MG63 (cell line): ENCODE data around the gene ACE. TPM values are rescaled to one million over a fixed set of nuclear protein-coding genes. Genes with fewer than 3 reads are reported as not detected.

ENCODE experiments used
- DNase-seq: peaks from one replicate; pipeline ENCODE4 v3.0.0-alpha.2; 2020
- H3K27me3 ChIP-seq: fragments of 250-450 bp; sonication (Bioruptor Pico); 2 replicates; pipeline ENCODE4 v1.5.1; 2020; ENCODE audit warnings: mild to moderate bottlenecking, moderate library complexity
- H3K36me3 ChIP-seq: fragments of 250-450 bp; sonication (Bioruptor Pico); 2 replicates; pipeline ENCODE4 v1.5.1; 2020; ENCODE audit warnings: mild to moderate bottlenecking, moderate library complexity
- H3K4me3 ChIP-seq: fragments of 250-450 bp; sonication (Bioruptor Pico); 2 replicates; pipeline ENCODE4 v1.5.1; 2020; ENCODE audit warnings: mild to moderate bottlenecking, moderate library complexity
- H3K9me3 ChIP-seq: fragments of 250-450 bp; sonication (Bioruptor Pico); 2 replicates; pipeline ENCODE4 v1.5.1; 2020; ENCODE audit warnings: mild to moderate bottlenecking, moderate library complexity
- total RNA-seq: library from RNA; depleted of rRNA; stranded (reverse); fragments of >200 nt; shearing (Covaris generic); gene quantifications from 2 replicates; pipeline ENCODE4 v1.2.3, GENCODE V29; 2014; ENCODE audit warnings: low replicate concordance

The ACE gene
- total RNA-seq, 1 experiment from 2014 or later, result 0.40 TPM

- H3K4me3 ChIP-seq, result no peak overlapping the region
- peaks cover 17% of the 10 kb centered on the region for H3K36me3 ChIP-seq
- DNase-seq, result no peak
- H3K27me3 ChIP-seq, result no peaks in the 10 kb centered on the region
- H3K9me3 ChIP-seq, result no peaks in the 10 kb centered on the region
Measured at GRCh38 chr17:63440770-63441335, 36.0 kb upstream of the ACE start.

- no peaks in the 10 kb centered on the region for H3K27me3 ChIP-seq
- no peak overlapping the region for H3K4me3 ChIP-seq
- no peak for DNase-seq
- peaks cover 10% of the 10 kb centered on the region for H3K36me3 ChIP-seq
- no peaks in the 10 kb centered on the region for H3K9me3 ChIP-seq
Measured at GRCh38 chr17:63441654-63442053, 35.2 kb upstream of the ACE start.

- no peak overlapping the region for H3K4me3 ChIP-seq
- DNase-seq, result no peak
- peaks cover 6% of the 10 kb centered on the region for H3K36me3 ChIP-seq
- no peaks in the 10 kb centered on the region for H3K27me3 ChIP-seq
- H3K9me3 ChIP-seq, result no peaks in the 10 kb centered on the region
Measured at GRCh38 chr17:63442074-63442473, 34.8 kb upstream of the ACE start.

DNA sequence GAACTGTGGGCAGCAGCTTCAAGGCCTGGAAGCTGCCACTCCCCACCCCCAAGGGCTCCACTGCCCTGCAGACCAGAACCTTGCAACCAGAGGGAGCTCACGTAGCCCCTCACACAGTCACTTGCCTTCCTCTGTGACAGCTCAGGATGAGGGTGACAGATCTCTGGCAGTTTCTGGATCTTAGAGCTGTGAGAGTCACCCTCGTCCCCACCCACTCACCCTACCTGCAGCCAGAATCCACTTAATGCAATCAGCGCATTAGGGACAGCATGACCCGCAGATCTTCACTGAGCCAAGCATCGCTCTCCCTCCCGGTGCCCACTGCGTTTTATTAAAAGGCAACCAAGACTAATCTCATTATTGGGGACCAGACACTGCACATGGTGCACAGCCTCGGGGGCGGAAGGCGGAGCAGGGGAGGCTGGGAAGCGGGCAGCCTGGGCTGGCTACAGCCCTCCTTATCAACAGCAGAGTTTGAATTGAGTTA lies 34.3 kb upstream of the ACE start:
- H3K9me3 ChIP-seq, result no peaks in the 10 kb centered on the region
- no peak for DNase-seq
- H3K27me3 ChIP-seq, result no peaks in the 10 kb centered on the region

DNA sequence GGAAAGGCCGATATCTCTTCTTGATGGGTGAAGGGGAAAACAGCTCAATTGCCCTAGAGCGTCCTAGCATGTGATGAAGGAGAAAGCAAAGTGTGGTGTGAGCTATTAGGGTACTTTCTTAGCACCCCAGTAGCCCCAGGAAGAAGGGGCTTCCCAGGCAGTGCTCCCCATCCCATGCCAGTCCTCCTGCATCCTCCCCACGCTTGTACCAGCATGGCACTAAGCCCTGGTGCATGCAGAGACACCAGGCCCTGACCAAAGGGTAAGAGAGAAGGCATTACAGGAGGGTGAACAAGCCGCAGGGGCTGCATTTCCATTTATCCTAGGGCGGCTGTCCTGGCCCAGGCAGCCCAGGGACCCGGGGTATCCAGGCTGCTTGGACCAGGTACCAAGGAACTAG lies 33.8 kb upstream of the ACE start:
- H3K4me3 ChIP-seq, result no peak overlapping the region
- no peaks in the 10 kb centered on the region for H3K9me3 ChIP-seq
- no peaks in the 10 kb centered on the region for H3K27me3 ChIP-seq
- peaks cover 5% of the 10 kb centered on the region; the same call in 1 of the 2 replicates for H3K36me3 ChIP-seq
- no peak for DNase-seq

More for the DNA sequence above, 34.3 kb upstream of the ACE start:
- H3K36me3 ChIP-seq, result peaks cover 5% of the 10 kb centered on the region; the same call in 1 of the 2 replicates
- no peak overlapping the region for H3K4me3 ChIP-seq

DNA sequence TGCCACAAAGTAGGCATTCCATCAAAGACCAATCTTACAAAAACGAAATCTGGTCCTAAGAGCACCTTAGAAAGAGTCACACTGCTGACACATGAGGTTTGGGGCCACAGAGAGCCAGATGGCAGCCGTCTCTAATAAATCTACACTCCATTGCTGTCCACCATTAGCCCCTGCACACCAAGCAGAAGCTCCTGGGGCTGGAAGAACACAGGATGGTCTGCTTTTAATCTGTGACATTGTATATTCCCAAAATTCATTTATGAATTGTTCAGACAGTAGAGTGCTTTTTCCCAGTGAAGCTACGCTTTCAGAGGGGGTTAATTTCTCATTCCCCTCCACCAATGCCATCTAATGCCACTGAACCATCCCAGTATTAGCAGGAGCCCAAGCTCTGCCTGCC lies 32.4 kb upstream of the ACE start:
- DNase-seq, result no peak
- H3K27me3 ChIP-seq, result no peaks in the 10 kb centered on the region
- H3K36me3 ChIP-seq, result peaks cover 5% of the 10 kb centered on the region; the same call in 1 of the 2 replicates
- no peak overlapping the region; the same call in 1 of the 2 replicates for H3K4me3 ChIP-seq
- no peaks in the 10 kb centered on the region for H3K9me3 ChIP-seq

DNA sequence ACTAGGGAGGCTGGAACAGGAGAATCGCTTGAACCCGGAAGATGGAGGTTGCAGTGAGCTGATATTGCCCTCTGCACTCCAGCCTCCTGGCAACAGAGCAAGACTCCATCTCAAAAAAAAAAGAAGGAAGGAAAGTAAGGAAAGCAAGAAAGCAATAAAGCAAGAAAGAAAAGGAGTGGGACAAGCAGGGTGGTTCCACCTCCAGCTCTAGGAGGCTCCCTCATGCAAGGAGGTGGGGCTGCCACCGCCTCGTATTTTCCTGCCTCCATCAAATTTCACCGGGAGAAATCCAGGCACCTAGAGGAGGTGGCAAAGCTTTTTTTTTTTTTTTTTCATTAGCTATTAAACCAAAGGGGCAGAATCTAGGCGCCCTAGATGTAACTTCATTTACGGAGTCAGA lies 31.8 kb upstream of the ACE start:
- H3K36me3 ChIP-seq, result peaks cover 5% of the 10 kb centered on the region; the same call in 1 of the 2 replicates
- H3K9me3 ChIP-seq, result no peaks in the 10 kb centered on the region
- H3K27me3 ChIP-seq, result no peaks in the 10 kb centered on the region
- H3K4me3 ChIP-seq, result peak overlapping the region; percentile 65
- DNase-seq, result no peak

GRCh38 chr17:63445571-63445953 lies 31.3 kb upstream of the ACE start:
- no peaks in the 10 kb centered on the region for H3K27me3 ChIP-seq
- DNase-seq, result peak; percentile 54

GRCh38 chr17:63445954-63446752 lies 30.7 kb upstream of the ACE start, which contains the start of gene CYB561:
TSS of gene CYB561 (minus strand) at chr17:63446306. CDS start at chr17:63437547, 8,759 bp downstream.
- H3K4me3 ChIP-seq, result peak within 1 kb of the TSS; percentile 65
- H3K27me3 ChIP-seq, result no peaks in the 10 kb centered on the region
- H3K9me3 ChIP-seq, result no peaks in the 10 kb centered on the region
- peak; percentile 87 for DNase-seq
- peaks cover 5% of the 10 kb centered on the region; the same call in 1 of the 2 replicates for H3K36me3 ChIP-seq

More at GRCh38 chr17:63445571-63445953, 31.3 kb upstream of the ACE start:
- H3K9me3 ChIP-seq, result no peaks in the 10 kb centered on the region
- H3K4me3 ChIP-seq, result peak overlapping the region; percentile 65
- H3K36me3 ChIP-seq, result peaks cover 5% of the 10 kb centered on the region; the same call in 1 of the 2 replicates

DNA sequence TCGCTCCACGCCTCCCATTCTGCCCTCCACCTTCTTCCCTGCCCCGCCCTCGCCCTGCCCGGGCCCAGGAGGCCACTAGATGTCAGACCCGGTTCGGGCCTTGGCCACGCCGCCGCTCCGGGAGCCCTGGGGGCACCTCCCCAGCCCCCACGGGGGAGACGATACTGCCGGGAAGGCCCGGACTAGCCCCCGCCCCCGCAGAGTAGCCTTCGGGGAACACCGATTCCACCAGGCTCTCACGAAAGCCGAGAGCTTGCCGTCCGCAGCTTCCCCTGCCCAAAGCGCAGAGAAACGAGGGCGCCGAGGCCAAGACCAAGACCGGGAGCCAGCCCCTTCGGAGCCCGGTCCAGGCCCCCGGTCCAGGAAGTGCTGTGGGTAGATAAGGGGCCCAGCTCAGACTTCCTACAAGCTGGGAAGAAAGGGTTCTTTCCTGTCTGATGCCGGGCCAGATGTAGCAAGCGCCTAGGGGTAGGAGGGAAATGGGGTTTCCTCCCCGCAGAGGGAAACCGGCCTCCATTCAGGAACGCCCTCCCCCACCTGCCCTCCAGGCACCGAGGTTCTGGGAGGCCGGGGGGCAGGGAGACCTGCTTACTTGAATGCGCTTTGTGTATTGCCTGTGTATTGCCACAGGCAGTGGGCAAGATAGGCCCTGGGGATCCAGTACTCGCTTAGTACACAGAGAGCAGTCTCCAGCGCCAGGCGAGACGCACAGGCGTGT lies 29.9 kb upstream of the ACE start:
- peak; percentile 88 for DNase-seq
- no peaks in the 10 kb centered on the region for H3K27me3 ChIP-seq
- H3K36me3 ChIP-seq, result peaks cover 5% of the 10 kb centered on the region; the same call in 1 of the 2 replicates
- peak overlapping the region; percentile 65 for H3K4me3 ChIP-seq
- no peaks in the 10 kb centered on the region for H3K9me3 ChIP-seq

DNA sequence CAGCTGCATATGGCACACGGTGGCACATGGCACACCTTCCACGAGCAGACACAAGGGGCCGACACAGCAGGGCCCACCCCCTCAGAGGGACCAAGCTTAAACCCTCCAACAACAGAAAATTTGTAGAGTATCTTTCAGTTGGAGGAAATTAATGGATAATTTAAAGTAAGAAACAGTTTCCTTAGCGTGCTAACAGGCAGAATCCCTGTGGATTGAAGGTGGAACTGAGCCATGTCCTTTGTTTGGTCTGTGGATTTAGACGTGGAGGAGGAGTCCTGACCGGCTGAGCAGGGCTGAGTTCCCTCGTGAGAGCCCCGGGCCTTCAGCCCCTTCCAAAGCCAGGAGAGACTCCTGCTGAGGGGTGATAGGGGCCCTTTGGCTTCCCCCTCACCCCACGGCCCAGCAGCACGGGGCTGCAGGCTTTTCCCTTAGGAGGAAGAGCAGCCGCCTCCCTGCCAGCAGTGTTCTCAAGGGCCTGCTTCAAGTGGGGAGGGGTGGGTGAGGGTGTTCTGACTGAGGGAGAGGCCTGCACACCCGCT lies 29.3 kb upstream of the ACE start:
- peak overlapping the region; percentile 65 for H3K4me3 ChIP-seq
- peak; percentile 35 for DNase-seq
- no peaks in the 10 kb centered on the region for H3K27me3 ChIP-seq
- peaks cover 5% of the 10 kb centered on the region; the same call in 1 of the 2 replicates for H3K36me3 ChIP-seq
- no peaks in the 10 kb centered on the region for H3K9me3 ChIP-seq

GRCh38 chr17:63448655-63449054 lies 28.2 kb upstream of the ACE start:
- Histone ChIP-seq H3K36me3 (peaks cover 5% of the 10 kb centered on the region; the same call in 1 of the 2 replicates), H3K27me3 (no peaks in the 10 kb centered on the region), H3K4me3 (no peak overlapping the region), H3K9me3 (no peaks in the 10 kb centered on the region)
- no peak for DNase-seq

DNA sequence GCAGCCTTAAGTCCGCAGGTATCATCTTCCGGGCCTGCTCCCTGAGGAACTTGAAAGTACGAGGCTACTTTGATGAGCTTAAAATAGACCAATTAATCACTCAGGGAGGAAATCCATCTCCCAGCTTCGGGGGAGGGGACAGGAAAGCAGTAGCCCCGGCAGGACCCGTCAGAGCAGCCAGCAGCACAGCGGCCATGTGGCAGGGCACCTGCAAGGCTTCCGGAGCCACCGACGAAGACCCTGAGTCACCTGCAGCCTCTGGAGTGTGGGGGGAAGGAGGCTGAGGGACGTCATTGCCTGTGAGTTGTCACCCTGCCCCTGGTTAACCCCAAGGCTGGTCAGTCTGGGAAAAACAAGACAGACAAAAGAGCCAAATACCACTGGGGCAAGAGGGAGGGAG lies 26.3 kb upstream of the ACE start:
- no peaks in the 10 kb centered on the region for H3K36me3 ChIP-seq
- no peaks in the 10 kb centered on the region for H3K27me3 ChIP-seq
- no peak overlapping the region for H3K4me3 ChIP-seq
- no peak for DNase-seq
- no peaks in the 10 kb centered on the region for H3K9me3 ChIP-seq

DNA sequence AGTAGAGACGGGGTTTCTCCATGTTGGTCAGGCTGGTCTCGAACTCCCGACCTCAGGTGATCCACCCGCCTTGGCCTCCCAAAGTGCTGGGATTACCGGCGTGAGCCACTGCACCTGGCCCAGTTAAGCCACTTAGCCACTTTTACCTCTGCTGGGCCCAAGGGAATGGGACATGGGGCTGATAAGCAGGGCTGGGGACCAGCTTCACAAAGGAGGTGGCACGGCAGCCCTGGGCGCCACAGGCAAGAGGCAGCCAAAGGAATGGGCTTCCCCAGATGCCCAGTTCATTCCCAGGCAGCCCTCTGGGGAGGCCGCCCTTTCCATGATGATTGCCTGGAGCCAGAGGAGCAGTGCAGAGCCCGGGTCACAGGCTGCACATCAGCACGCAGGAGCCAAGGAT lies 25.7 kb upstream of the ACE start:
- H3K27me3 ChIP-seq, result no peaks in the 10 kb centered on the region
- H3K4me3 ChIP-seq, result no peak overlapping the region
- H3K36me3 ChIP-seq, result no peaks in the 10 kb centered on the region
- H3K9me3 ChIP-seq, result no peaks in the 10 kb centered on the region
- no peak for DNase-seq

GRCh38 chr17:63452046-63452961 lies 24.6 kb upstream of the ACE start:
- no peak for DNase-seq
- no peaks in the 10 kb centered on the region for H3K9me3 ChIP-seq
- no peaks in the 10 kb centered on the region for H3K27me3 ChIP-seq
- H3K36me3 ChIP-seq, result no peaks in the 10 kb centered on the region
- H3K4me3 ChIP-seq, result no peak overlapping the region
